ENCODE results near the gene MAS1L.

MAS1L gene

DNA sequence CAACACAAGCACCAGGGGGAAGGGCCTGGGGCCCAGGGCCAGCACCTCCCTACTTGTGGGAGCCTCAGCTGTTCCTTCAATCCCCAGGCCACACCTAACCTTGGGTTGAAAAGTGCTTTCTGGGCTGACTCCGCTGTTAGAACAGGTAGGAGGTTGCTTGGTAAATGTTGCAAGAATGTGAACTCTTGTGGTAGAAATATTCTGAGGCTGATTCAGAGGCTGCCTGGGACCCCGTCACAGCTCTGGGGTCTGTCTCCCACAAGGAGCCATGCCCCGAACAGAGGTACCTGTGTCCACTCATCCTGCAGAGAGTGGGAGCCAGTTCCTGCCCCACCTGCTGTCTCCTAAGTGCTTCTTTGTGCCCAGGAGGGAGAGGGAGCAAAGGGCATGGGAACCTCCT lies 14.4 kb upstream of the MAS1L start:
- no peak for ATAC-seq
- TF ChIP-seq, protein P1, sequence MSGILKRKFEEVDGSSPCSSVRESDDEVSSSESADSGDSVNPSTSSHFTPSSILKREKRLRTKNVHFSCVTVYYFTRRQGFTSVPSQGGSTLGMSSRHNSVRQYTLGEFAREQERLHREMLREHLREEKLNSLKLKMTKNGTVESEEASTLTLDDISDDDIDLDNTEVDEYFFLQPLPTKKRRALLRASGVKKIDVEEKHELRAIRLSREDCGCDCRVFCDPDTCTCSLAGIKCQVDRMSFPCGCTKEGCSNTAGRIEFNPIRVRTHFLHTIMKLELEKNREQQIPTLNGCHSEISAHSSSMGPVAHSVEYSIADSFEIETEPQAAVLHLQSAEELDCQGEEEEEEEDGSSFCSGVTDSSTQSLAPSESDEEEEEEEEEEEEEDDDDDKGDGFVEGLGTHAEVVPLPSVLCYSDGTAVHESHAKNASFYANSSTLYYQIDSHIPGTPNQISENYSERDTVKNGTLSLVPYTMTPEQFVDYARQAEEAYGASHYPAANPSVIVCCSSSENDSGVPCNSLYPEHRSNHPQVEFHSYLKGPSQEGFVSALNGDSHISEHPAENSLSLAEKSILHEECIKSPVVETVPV (CRISPR knock-in tag; IDR thresholded peaks at IDR 0.05): no peak
- TF ChIP-seq ZNF70 (CRISPR knock-in tag; IDR thresholded peaks at IDR 0.05) (no peak), ZFP3 (CRISPR knock-in tag; IDR thresholded peaks at IDR 0.05) (no peak), OSR1 (CRISPR knock-in tag; IDR thresholded peaks at IDR 0.05) (no peak), CSDC2 (CRISPR knock-in tag; IDR thresholded peaks at IDR 0.05) (no peak), GLIS3 (CRISPR knock-in tag; IDR thresholded peaks at IDR 0.05) (no peak), ESRRG (CRISPR knock-in tag; IDR thresholded peaks at IDR 0.05) (no peak), ISL1 (CRISPR knock-in tag; IDR thresholded peaks at IDR 0.05) (no peak), PPARA (CRISPR knock-in tag; IDR thresholded peaks at IDR 0.05; ENCODE audit: borderline replicate concordance) (no peak), SNAI2 (CRISPR knock-in tag; IDR thresholded peaks at IDR 0.05) (no peak), TOX (CRISPR knock-in tag; IDR thresholded peaks at IDR 0.05; ENCODE audit: borderline replicate concordance) (no peak), ZC3H10 (CRISPR knock-in tag; IDR thresholded peaks at IDR 0.05) (no peak), ZNF565 (CRISPR knock-in tag; conservative IDR thresholded peaks at IDR 0.05; ENCODE audit: low read depth) (no peak), ZNF8 (CRISPR knock-in tag; IDR thresholded peaks at IDR 0.05) (no peak), RARB (CRISPR knock-in tag; IDR thresholded peaks at IDR 0.05) (no peak), ARNTL (CRISPR knock-in tag; IDR thresholded peaks at IDR 0.05; ENCODE audit: borderline replicate concordance, low read depth) (no peak), BACH2 (CRISPR knock-in tag; IDR thresholded peaks at IDR 0.05; ENCODE audit: borderline replicate concordance) (no peak)
- TF ChIP-seq, protein P2, sequence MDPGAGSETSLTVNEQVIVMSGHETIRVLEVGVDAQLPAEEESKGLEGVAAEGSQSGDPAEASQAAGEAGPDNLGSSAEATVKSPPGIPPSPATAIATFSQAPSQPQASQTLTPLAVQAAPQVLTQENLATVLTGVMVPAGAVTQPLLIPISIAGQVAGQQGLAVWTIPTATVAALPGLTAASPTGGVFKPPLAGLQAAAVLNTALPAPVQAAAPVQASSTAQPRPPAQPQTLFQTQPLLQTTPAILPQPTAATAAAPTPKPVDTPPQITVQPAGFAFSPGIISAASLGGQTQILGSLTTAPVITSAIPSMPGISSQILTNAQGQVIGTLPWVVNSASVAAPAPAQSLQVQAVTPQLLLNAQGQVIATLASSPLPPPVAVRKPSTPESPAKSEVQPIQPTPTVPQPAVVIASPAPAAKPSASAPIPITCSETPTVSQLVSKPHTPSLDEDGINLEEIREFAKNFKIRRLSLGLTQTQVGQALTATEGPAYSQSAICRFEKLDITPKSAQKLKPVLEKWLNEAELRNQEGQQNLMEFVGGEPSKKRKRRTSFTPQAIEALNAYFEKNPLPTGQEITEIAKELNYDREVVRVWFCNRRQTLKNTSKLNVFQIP (CRISPR knock-in tag; IDR thresholded peaks at IDR 0.05; ENCODE audit: borderline replicate concordance, low read depth): no peak
- TF ChIP-seq, protein P3, sequence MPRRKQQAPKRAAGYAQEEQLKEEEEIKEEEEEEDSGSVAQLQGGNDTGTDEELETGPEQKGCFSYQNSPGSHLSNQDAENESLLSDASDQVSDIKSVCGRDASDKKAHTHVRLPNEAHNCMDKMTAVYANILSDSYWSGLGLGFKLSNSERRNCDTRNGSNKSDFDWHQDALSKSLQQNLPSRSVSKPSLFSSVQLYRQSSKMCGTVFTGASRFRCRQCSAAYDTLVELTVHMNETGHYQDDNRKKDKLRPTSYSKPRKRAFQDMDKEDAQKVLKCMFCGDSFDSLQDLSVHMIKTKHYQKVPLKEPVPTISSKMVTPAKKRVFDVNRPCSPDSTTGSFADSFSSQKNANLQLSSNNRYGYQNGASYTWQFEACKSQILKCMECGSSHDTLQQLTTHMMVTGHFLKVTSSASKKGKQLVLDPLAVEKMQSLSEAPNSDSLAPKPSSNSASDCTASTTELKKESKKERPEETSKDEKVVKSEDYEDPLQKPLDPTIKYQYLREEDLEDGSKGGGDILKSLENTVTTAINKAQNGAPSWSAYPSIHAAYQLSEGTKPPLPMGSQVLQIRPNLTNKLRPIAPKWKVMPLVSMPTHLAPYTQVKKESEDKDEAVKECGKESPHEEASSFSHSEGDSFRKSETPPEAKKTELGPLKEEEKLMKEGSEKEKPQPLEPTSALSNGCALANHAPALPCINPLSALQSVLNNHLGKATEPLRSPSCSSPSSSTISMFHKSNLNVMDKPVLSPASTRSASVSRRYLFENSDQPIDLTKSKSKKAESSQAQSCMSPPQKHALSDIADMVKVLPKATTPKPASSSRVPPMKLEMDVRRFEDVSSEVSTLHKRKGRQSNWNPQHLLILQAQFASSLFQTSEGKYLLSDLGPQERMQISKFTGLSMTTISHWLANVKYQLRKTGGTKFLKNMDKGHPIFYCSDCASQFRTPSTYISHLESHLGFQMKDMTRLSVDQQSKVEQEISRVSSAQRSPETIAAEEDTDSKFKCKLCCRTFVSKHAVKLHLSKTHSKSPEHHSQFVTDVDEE (CRISPR knock-in tag; IDR thresholded peaks at IDR 0.05): no peak
- TF ChIP-seq, protein P4, sequence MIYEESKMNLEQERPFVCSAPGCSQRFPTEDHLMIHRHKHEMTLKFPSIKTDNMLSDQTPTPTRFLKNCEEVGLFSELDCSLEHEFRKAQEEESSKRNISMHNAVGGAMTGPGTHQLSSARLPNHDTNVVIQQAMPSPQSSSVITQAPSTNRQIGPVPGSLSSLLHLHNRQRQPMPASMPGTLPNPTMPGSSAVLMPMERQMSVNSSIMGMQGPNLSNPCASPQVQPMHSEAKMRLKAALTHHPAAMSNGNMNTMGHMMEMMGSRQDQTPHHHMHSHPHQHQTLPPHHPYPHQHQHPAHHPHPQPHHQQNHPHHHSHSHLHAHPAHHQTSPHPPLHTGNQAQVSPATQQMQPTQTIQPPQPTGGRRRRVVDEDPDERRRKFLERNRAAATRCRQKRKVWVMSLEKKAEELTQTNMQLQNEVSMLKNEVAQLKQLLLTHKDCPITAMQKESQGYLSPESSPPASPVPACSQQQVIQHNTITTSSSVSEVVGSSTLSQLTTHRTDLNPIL (CRISPR knock-in tag; IDR thresholded peaks at IDR 0.05; ENCODE audit: low read depth): no peak

DNA sequence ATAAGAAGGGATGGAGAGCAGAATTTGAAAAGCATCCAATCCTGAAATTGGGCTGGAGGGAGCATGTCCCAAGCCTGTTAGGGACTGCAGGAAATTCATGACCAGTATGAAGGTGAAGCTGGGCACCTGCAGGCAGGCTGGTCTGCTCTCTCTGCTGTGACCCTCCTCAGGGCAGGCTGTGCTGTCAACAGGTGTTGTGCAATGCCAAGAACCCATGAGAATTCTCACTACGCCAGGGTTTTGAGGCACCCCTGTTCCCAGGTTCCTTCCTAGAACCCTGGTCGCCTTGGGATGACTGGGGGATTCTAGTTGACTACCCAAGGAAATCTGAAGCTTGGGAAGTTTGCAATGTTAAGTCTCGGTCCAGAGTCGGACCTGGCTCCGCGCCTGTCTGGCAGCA lies 13.3 kb upstream of the MAS1L start:
- ATAC-seq: no peak
- TF ChIP-seq PPARA (CRISPR knock-in tag; IDR thresholded peaks at IDR 0.05; ENCODE audit: borderline replicate concordance): no peak
- TF ChIP-seq, protein P3 (CRISPR knock-in tag; IDR thresholded peaks at IDR 0.05): no peak
- TF ChIP-seq ESRRG (CRISPR knock-in tag; IDR thresholded peaks at IDR 0.05): no peak
- no peak for TF ChIP-seq ZFP3 (CRISPR knock-in tag; IDR thresholded peaks at IDR 0.05)
- no peak for TF ChIP-seq GLIS3 (CRISPR knock-in tag; IDR thresholded peaks at IDR 0.05)
- TF ChIP-seq RARB (CRISPR knock-in tag; IDR thresholded peaks at IDR 0.05): no peak
- TF ChIP-seq ISL1 (CRISPR knock-in tag; IDR thresholded peaks at IDR 0.05): no peak
- no peak for TF ChIP-seq ZNF70 (CRISPR knock-in tag; IDR thresholded peaks at IDR 0.05)
- TF ChIP-seq OSR1 (CRISPR knock-in tag; IDR thresholded peaks at IDR 0.05): no peak
- TF ChIP-seq CSDC2 (CRISPR knock-in tag; IDR thresholded peaks at IDR 0.05): no peak
- TF ChIP-seq, protein P4 (CRISPR knock-in tag; IDR thresholded peaks at IDR 0.05; ENCODE audit: low read depth): no peak
- no peak for TF ChIP-seq SNAI2 (CRISPR knock-in tag; IDR thresholded peaks at IDR 0.05)

Data from SK-N-SH treated with all-trans-retinoic acid at 6 μM for 48 hours (cell line).